Measurements from ENCODE around the gene RTEL1. TPM values are rescaled to one million over a fixed set of nuclear protein-coding genes. Genes with fewer than 3 reads are reported as not detected.

Gene RTEL1
- total and polyA plus RNA-seq, 9 of the 15 experiments (the other 6 are each of a cell fraction or from before 2014, with no cell fraction given), result 0.36 to 61.0 (median 17.9) TPM

DNA sequence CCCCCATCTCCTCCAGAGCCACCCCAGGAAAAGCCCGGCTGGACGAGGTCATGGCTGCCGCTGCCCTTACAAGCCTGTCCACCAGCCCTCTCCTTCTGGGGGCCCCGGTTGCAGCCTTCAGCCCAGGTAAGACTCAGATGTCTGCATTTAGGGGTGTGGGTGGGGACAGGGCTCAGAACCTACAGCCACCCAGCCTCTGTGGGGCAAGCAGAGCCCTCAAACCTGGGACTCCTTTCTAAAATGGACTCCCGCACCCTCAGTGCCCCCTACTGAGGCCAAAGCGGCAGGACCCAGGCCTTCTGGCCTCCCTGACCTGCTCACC lies 83.2 kb downstream of the RTEL1 start (continued):
- TF ChIP-seq, protein P1, sequence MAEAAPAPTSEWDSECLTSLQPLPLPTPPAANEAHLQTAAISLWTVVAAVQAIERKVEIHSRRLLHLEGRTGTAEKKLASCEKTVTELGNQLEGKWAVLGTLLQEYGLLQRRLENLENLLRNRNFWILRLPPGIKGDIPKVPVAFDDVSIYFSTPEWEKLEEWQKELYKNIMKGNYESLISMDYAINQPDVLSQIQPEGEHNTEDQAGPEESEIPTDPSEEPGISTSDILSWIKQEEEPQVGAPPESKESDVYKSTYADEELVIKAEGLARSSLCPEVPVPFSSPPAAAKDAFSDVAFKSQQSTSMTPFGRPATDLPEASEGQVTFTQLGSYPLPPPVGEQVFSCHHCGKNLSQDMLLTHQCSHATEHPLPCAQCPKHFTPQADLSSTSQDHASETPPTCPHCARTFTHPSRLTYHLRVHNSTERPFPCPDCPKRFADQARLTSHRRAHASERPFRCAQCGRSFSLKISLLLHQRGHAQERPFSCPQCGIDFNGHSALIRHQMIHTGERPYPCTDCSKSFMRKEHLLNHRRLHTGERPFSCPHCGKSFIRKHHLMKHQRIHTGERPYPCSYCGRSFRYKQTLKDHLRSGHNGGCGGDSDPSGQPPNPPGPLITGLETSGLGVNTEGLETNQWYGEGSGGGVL (CRISPR knock-in tag; IDR thresholded peaks at IDR 0.05), result no peak

DNA sequence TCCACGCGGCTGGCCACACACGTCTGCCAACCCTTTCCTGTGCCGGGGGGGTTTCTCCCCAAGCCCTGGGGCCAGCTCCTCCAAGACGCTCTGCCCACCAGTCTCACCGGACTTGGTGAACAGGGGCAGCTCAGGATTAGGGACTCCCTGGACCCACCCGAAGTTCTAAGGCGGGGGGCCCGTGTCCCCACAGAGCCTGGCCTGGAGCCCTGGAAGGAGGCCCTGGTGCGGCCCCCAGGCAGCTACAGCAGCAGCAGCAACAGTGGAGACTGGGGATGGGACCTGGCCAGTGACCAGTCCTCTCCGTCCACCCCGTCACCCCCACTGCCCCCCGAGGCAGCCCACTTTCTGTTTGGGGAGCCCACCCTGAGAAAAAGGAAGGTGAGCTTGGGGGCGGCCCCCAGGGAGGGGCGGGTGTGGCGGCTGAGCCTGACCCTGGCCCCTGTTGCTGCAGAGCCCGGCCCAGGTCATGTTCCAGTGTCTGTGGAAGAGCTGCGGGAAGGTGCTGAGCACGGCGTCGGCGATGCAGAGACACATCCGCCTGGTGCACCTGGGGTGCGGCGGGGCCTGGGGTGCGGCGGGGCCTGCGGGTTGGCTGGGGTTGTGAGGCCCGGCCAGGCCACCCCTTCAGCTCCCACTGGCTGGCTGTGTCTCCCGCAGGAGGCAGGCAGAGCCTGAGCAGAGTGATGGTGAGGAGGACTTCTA lies 83.7 kb downstream of the RTEL1 start:
- TF ChIP-seq SLC30A9 (CRISPR knock-in tag; IDR thresholded peaks at IDR 0.05), result no peak
- no peak for TF ChIP-seq SMARCA4 (IDR thresholded peaks at IDR 0.05)
- TF ChIP-seq, protein P2, sequence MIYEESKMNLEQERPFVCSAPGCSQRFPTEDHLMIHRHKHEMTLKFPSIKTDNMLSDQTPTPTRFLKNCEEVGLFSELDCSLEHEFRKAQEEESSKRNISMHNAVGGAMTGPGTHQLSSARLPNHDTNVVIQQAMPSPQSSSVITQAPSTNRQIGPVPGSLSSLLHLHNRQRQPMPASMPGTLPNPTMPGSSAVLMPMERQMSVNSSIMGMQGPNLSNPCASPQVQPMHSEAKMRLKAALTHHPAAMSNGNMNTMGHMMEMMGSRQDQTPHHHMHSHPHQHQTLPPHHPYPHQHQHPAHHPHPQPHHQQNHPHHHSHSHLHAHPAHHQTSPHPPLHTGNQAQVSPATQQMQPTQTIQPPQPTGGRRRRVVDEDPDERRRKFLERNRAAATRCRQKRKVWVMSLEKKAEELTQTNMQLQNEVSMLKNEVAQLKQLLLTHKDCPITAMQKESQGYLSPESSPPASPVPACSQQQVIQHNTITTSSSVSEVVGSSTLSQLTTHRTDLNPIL (CRISPR knock-in tag; IDR thresholded peaks at IDR 0.05), result no peak
- TF ChIP-seq, protein P3, sequence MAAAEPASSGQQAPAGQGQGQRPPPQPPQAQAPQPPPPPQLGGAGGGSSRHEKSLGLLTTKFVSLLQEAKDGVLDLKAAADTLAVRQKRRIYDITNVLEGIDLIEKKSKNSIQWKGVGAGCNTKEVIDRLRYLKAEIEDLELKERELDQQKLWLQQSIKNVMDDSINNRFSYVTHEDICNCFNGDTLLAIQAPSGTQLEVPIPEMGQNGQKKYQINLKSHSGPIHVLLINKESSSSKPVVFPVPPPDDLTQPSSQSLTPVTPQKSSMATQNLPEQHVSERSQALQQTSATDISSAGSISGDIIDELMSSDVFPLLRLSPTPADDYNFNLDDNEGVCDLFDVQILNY (CRISPR knock-in tag; IDR thresholded peaks at IDR 0.05), result no peak
- TF ChIP-seq SMAD1 (IDR thresholded peaks at IDR 0.05; ENCODE audit: low read depth, low read length, partially characterized antibody), result no peak
- TF ChIP-seq, protein P4, sequence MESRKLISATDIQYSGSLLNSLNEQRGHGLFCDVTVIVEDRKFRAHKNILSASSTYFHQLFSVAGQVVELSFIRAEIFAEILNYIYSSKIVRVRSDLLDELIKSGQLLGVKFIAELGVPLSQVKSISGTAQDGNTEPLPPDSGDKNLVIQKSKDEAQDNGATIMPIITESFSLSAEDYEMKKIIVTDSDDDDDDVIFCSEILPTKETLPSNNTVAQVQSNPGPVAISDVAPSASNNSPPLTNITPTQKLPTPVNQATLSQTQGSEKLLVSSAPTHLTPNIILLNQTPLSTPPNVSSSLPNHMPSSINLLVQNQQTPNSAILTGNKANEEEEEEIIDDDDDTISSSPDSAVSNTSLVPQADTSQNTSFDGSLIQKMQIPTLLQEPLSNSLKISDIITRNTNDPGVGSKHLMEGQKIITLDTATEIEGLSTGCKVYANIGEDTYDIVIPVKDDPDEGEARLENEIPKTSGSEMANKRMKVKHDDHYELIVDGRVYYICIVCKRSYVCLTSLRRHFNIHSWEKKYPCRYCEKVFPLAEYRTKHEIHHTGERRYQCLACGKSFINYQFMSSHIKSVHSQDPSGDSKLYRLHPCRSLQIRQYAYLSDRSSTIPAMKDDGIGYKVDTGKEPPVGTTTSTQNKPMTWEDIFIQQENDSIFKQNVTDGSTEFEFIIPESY (CRISPR knock-in tag; IDR thresholded peaks at IDR 0.05), result peak; percentile 28; the same call in 1 of the 2 replicates
- FAIRE-seq (no peak), ATAC-seq (no peak), DNase-seq (ENCODE audit: extremely low read depth in 1 of 4, low spot score in 3 of 4) (peak in 2 of 4 experiments; percentile 5 to 12)
- Histone ChIP-seq H3K27ac (ENCODE audit: extremely low read depth, low read depth, low read length) (peak overlapping the region; percentile 82; the same call in 2 of the 3 replicates), H3K4me3 (peak overlapping the region; percentile 66; the same call in 1 of the 2 replicates), H3K9me3 (replicated peaks; ENCODE audit: control insufficient read depth, insufficient read depth, low read depth, low read length) (no peaks in the 10 kb centered on the region), H3K4me2 (ENCODE audit: insufficient read depth, low read length) (peak overlapping the region; percentile 84), H4K20me1 (replicated peaks; ENCODE audit: control insufficient read depth, insufficient read depth, low read length) (no peaks in the 10 kb centered on the region; the same call in 1 of the 2 replicates), H3K27me3 (ENCODE audit: control insufficient read depth in 2 of 2, insufficient read depth in 2 of 2, low read length in 2 of 2) (no peaks in the 10 kb centered on the region), H3K9ac (ENCODE audit: insufficient read depth in 1 of 2, low read depth in 2 of 2, low read length in 2 of 2) (peak overlapping the region; percentile 82 to 96), H3K36me3 (ENCODE audit: control insufficient read depth, insufficient read depth, low read length) (peaks cover 36% of the 10 kb centered on the region; the same call in 1 of the 3 replicates), H3K4me1 (replicated peaks in 1 of 2; ENCODE audit: control insufficient read depth in 2 of 2, insufficient read depth in 2 of 2, low read length in 2 of 2) (peaks cover 11 to 78% of the 10 kb centered on the region in 2 experiments), H3K9me1 (ENCODE audit: control insufficient read depth, insufficient read depth, low read length) (no peaks in the 10 kb centered on the region), H3K79me2 (ENCODE audit: control insufficient read depth, insufficient read depth, low read length) (peaks cover 16% of the 10 kb centered on the region), H2AFZ (ENCODE audit: low read depth, low read length) (no peak overlapping the region)
- 88% methylated on average over 27 of the region's 30 CpGs for WGBS (ENCODE audit: insufficient coverage, low coverage, missing lambda C conversion rate)
- intact Hi-C loops (cut with micrococcal nuclease) (no loop called here), in situ Hi-C loops (cut with MboI) (no loop called here)
- POLR2A ChIA-PET, result interaction anchor here (0.5 to 2.0 kb wide), 12 partner anchors 9 to 205 kb away, joined by 3 to 7 read pairs (median 4); partner anchors contain the start of genes ARFRP1, TPD52L2 and ZGPAT
- CTCF ChIA-PET (ENCODE audit: low intra/inter-chr PET ratio), result no interaction called here
- no TSS peak for BruUV-seq (replicated peaks)
